ENCODE measurements around the gene MSI2.

GRCh38 chr17:57684711-57685498 lies 428.6 kb downstream of the MSI2 start:
- no peak for TF ChIP-seq FOXM1 (IDR thresholded peaks at IDR 0.05; ENCODE audit: borderline replicate concordance)
- TF ChIP-seq BHLHE40 (IDR thresholded peaks at IDR 0.05; ENCODE audit: borderline replicate concordance) = no peak
- TF ChIP-seq NFRKB (IDR thresholded peaks at IDR 0.05) = no peak
- no peak for TF ChIP-seq PKNOX1 (IDR thresholded peaks at IDR 0.05)
- TF ChIP-seq ELF4 (IDR thresholded peaks at IDR 0.05) = no peak
- no peak for TF ChIP-seq CTBP1 (IDR thresholded peaks at IDR 0.05; ENCODE audit: borderline replicate concordance)
- TF ChIP-seq SUZ12 (IDR thresholded peaks at IDR 0.05) = no peak

Measured in HEK293T (cell line).